Astrocyte (in vitro differentiated cells and primary cell): ENCODE results near the gene PLEKHG4B.

Experiments
- EZH2 ChIP-seq: IDR thresholded peaks from 2 replicates; pipeline ENCODE4 v1.6.1; 2012; ENCODE audit warnings: mild to moderate bottlenecking, low read length, inconsistent platforms; ENCODE audit not compliant: insufficient read depth
- TF ChIP-seq, protein P1 (sequence below): IDR thresholded peaks from 2 replicates; pipeline ENCODE4 v1.5.1; 2011; ENCODE audit warnings: low read depth, mild to moderate bottlenecking, inconsistent platforms, low read length, moderate library complexity; ENCODE audit not compliant: insufficient read depth

DNA sequence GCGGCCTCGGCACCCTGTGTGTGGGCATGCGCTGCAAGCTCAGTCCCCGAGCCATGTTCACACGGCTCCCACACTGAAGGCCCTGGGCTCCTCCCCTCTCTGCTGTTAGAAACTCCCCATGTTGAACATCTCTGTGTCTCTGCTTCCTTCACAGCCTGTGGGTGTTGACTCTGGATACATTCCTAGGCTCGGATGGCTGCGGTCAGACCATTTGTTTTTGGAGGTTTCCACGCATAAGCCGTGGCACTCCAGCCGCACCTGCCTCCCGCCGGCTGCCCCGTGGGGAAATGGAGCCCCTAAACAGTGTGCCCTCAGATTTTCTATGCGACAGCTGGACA is 68.2 kb downstream of the PLEKHG4B start:
- no peak for TF ChIP-seq EZH2
- TF ChIP-seq, protein P1, sequence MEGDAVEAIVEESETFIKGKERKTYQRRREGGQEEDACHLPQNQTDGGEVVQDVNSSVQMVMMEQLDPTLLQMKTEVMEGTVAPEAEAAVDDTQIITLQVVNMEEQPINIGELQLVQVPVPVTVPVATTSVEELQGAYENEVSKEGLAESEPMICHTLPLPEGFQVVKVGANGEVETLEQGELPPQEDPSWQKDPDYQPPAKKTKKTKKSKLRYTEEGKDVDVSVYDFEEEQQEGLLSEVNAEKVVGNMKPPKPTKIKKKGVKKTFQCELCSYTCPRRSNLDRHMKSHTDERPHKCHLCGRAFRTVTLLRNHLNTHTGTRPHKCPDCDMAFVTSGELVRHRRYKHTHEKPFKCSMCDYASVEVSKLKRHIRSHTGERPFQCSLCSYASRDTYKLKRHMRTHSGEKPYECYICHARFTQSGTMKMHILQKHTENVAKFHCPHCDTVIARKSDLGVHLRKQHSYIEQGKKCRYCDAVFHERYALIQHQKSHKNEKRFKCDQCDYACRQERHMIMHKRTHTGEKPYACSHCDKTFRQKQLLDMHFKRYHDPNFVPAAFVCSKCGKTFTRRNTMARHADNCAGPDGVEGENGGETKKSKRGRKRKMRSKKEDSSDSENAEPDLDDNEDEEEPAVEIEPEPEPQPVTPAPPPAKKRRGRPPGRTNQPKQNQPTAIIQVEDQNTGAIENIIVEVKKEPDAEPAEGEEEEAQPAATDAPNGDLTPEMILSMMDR, result no peak
